Measurements from ENCODE around the gene EPC1. TPM values are rescaled to one million over a fixed set of nuclear protein-coding genes. Genes with fewer than 3 reads are reported as not detected.
A peak's percentile ranks its signal among the peaks of the same experiment; 100 is the strongest.

Gene EPC1
- total RNA-seq, 2 experiments from 2014 or later: 40.9 to 48.8 TPM

DNA sequence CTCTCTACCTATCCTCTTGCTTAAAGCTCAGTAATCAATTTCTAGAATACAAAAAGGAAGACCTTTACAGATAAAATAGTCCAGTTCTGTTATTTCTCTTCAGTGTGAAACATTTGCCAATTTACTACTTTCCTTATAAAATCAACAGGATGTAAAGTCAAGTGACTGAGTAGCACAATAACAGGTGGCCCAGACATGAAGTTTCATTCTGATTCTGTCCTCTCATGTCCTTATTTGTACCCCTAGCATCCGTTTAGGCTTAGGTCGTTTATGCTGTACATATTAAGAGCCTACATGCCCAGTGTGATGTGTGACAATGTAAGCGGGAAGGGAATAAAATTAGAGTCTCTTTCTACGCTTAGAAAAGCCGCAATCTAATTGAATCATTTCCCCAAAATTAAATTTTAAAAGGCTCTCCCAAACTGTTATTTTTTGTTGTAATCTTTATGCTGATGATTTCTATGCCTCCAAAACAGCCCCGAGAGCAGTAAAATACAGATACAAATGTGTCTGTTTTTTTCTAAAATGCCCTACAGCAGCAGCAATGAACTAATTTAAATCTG lies 29.1 kb downstream of the EPC1 start:
- DNase-seq (ENCODE audit: low spot score): peak; percentile 84
- ChIA-PET POLR2A (interaction anchor here (1.5 to 3.9 kb wide), 3 partner anchors 19 to 58 kb away, joined by 5 to 13 read pairs (median 5); no protein-coding TSS in a partner anchor), CTCF (ENCODE audit: unreplicated experiment) (no interaction called here)
- intact Hi-C loops (cut with micrococcal nuclease; ENCODE audit: unreplicated experiment): loop anchor here (1.0 to 5.0 kb wide), 2 partner anchors 28 to 779 kb away; no protein-coding TSS in a partner anchor
- peak overlapping the region; percentile 88 for H3K27ac ChIP-seq (ENCODE audit: low read depth, low read length, poor library complexity, severe bottlenecking)
- no peaks in the 10 kb centered on the region; the same call in 1 of the 2 replicates for H3K9me3 ChIP-seq (ENCODE audit: low read length)
- H3K79me2 ChIP-seq (ENCODE audit: insufficient read depth, low read depth, low read length): peaks cover 100% of the 10 kb centered on the region
- H3K4me3 ChIP-seq (ENCODE audit: low read depth, low read length, poor library complexity, severe bottlenecking): peak overlapping the region; percentile 55
- H2AFZ ChIP-seq (ENCODE audit: low read length): no peak overlapping the region
- peaks cover 14% of the 10 kb centered on the region; the same call in 1 of the 2 replicates for H4K20me1 ChIP-seq (ENCODE audit: insufficient read depth, low read length)
- H3K9me2 ChIP-seq (ENCODE audit: insufficient read depth, low read length): no peaks in the 10 kb centered on the region
- peaks cover 59% of the 10 kb centered on the region for H3K36me3 ChIP-seq (ENCODE audit: insufficient read depth, low read length)
- TF ChIP-seq, protein P1, sequence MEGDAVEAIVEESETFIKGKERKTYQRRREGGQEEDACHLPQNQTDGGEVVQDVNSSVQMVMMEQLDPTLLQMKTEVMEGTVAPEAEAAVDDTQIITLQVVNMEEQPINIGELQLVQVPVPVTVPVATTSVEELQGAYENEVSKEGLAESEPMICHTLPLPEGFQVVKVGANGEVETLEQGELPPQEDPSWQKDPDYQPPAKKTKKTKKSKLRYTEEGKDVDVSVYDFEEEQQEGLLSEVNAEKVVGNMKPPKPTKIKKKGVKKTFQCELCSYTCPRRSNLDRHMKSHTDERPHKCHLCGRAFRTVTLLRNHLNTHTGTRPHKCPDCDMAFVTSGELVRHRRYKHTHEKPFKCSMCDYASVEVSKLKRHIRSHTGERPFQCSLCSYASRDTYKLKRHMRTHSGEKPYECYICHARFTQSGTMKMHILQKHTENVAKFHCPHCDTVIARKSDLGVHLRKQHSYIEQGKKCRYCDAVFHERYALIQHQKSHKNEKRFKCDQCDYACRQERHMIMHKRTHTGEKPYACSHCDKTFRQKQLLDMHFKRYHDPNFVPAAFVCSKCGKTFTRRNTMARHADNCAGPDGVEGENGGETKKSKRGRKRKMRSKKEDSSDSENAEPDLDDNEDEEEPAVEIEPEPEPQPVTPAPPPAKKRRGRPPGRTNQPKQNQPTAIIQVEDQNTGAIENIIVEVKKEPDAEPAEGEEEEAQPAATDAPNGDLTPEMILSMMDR (conservative IDR thresholded peaks at IDR 0.05; ENCODE audit: low read length): no peak
- no peak for TF ChIP-seq EZH2phosphoT487 (IDR thresholded peaks at IDR 0.05; ENCODE audit: borderline replicate concordance, low read depth, low read length)
- peak overlapping the region; percentile 73 for H3K4me2 ChIP-seq (ENCODE audit: low read length)
- no TSS peak for BruUV-seq (replicated peaks)
- peaks cover 60% of the 10 kb centered on the region for H3K4me1 ChIP-seq (ENCODE audit: insufficient read depth, low read length, poor library complexity, severe bottlenecking)

- no peak overlapping the region for H3K4me3 ChIP-seq (ENCODE audit: low read depth, low read length, poor library complexity, severe bottlenecking)
- DNase-seq (ENCODE audit: low spot score): no peak
- H3K9me3 ChIP-seq (ENCODE audit: low read length): peaks cover under 1% of the 10 kb centered on the region; the same call in 1 of the 2 replicates
- intact Hi-C loops (cut with micrococcal nuclease; ENCODE audit: unreplicated experiment): loop anchor here (5.0 kb wide), 1 partner anchor 782 kb away; no protein-coding TSS in a partner anchor
- no peak overlapping the region for H3K4me2 ChIP-seq (ENCODE audit: low read length)
- BruUV-seq (replicated peaks): no TSS peak
- H3K79me2 ChIP-seq (ENCODE audit: insufficient read depth, low read depth, low read length): peaks cover 100% of the 10 kb centered on the region
- ChIA-PET CTCF (ENCODE audit: unreplicated experiment) (no interaction called here), POLR2A (interaction anchor here (0.7 to 3.2 kb wide), 7 partner anchors 11 to 30 kb away, joined by 3 to 21 read pairs (median 7); no protein-coding TSS in a partner anchor)
- peaks cover 15% of the 10 kb centered on the region; the same call in 1 of the 2 replicates for H4K20me1 ChIP-seq (ENCODE audit: insufficient read depth, low read length)
- H3K27ac ChIP-seq (ENCODE audit: low read depth, low read length, poor library complexity, severe bottlenecking): no peak overlapping the region
- H3K4me1 ChIP-seq (ENCODE audit: insufficient read depth, low read length, poor library complexity, severe bottlenecking): peaks cover 59% of the 10 kb centered on the region
- H2AFZ ChIP-seq (ENCODE audit: low read length): no peak overlapping the region
- H3K9me2 ChIP-seq (ENCODE audit: insufficient read depth, low read length): no peaks in the 10 kb centered on the region
- TF ChIP-seq, protein P1 (conservative IDR thresholded peaks at IDR 0.05; ENCODE audit: low read length): no peak
- TF ChIP-seq EZH2phosphoT487 (IDR thresholded peaks at IDR 0.05; ENCODE audit: borderline replicate concordance, low read depth, low read length): no peak
- H3K36me3 ChIP-seq (ENCODE audit: insufficient read depth, low read length): peaks cover 60% of the 10 kb centered on the region
Observed at GRCh38 chr10:32315424-32315823, 31.5 kb downstream of the EPC1 start.

DNA sequence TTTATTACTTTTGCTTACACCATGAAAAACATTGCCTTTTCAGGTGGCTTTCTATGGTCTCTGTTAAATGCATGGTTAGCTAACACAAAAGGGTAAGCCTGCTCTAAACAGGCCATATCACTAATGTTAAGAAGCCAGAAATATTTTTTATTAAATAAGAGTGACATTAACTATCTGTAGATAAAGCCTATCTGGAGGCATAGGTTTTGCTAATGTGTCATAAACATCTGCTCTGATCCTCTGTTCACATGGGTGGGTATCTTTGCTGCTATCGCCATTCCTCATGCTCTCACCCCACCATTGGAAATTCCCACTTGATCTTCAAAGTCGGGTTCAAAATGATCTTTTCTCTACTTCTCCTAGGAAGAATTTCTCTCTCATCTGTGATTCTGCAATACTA lies 32.4 kb downstream of the EPC1 start:
- no TSS peak for BruUV-seq (replicated peaks)
- Histone ChIP-seq H3K9me3 (ENCODE audit: low read length) (0 out of 2 replicates have a peak, but pooled peaks cover 3% of the 10 kb centered on the region), H3K27ac (ENCODE audit: low read depth, low read length, poor library complexity, severe bottlenecking) (no peak overlapping the region), H3K4me3 (ENCODE audit: low read depth, low read length, poor library complexity, severe bottlenecking) (no peak overlapping the region), H3K4me2 (ENCODE audit: low read length) (no peak overlapping the region), H3K9me2 (ENCODE audit: insufficient read depth, low read length) (no peaks in the 10 kb centered on the region), H3K4me1 (ENCODE audit: insufficient read depth, low read length, poor library complexity, severe bottlenecking) (peaks cover 51% of the 10 kb centered on the region), H3K36me3 (ENCODE audit: insufficient read depth, low read length) (peaks cover 59% of the 10 kb centered on the region), H3K79me2 (ENCODE audit: insufficient read depth, low read depth, low read length) (peaks cover 100% of the 10 kb centered on the region), H2AFZ (ENCODE audit: low read length) (no peak overlapping the region), H4K20me1 (ENCODE audit: insufficient read depth, low read length) (peaks cover 19% of the 10 kb centered on the region; the same call in 1 of the 2 replicates)
- no peak for TF ChIP-seq EZH2phosphoT487 (IDR thresholded peaks at IDR 0.05; ENCODE audit: borderline replicate concordance, low read depth, low read length)
- TF ChIP-seq, protein P1 (conservative IDR thresholded peaks at IDR 0.05; ENCODE audit: low read length): no peak
- ChIA-PET CTCF (ENCODE audit: unreplicated experiment) (no interaction called here), POLR2A (interaction anchor here (0.7 to 3.2 kb wide), 9 partner anchors 10 to 258 kb away, joined by 3 to 21 read pairs (median 5); partner anchors contain the start of gene KIF5B)
- no peak for DNase-seq (ENCODE audit: low spot score)
- intact Hi-C loops (cut with micrococcal nuclease; ENCODE audit: unreplicated experiment): no loop called here

Data from OCI-LY7 (cell line).